Measurements from ENCODE around the gene GAPVD1. TPM values are rescaled to one million over a fixed set of nuclear protein-coding genes. Genes with fewer than 3 reads are reported as not detected.
A peak's percentile ranks its signal among the peaks of the same experiment; 100 is the strongest.

GAPVD1 gene
- total RNA-seq, 1 experiment from 2014 or later, result 53.1 TPM

GRCh38 chr9:125407432-125407973 is 145.9 kb downstream of the GAPVD1 start:
- no TSS peak for BruUV-seq (replicated peaks)
- Histone ChIP-seq H3K4me1 (ENCODE audit: control insufficient read depth in 1 of 2, insufficient read depth in 2 of 2, low read length in 2 of 2) (peaks cover 17 to 54% of the 10 kb centered on the region in 2 experiments), H3K79me2 (ENCODE audit: insufficient read depth, low read length) (no peaks in the 10 kb centered on the region; the same call in 1 of the 2 replicates), H3K4me3 (replicated peaks in 1 of 2; ENCODE audit: low read depth in 1 of 2, low read length in 2 of 2) (peak overlapping the region; percentile 79 to 81), H3K36me3 (ENCODE audit: control insufficient read depth in 1 of 2, insufficient read depth in 2 of 2, low read length in 2 of 2) (no peaks in the 10 kb centered on the region), H3K9ac (ENCODE audit: low read length) (peak overlapping the region; percentile 83), H3K27me3 (ENCODE audit: insufficient read depth, low read length) (no peaks in the 10 kb centered on the region), H3K4me2 (ENCODE audit: low read length) (peak overlapping the region; percentile 92), H4K20me1 (ENCODE audit: insufficient read depth) (no peaks in the 10 kb centered on the region), H3K9me3 (ENCODE audit: control insufficient read depth in 1 of 2, insufficient read depth in 1 of 2, low read depth in 1 of 2, low read length in 2 of 2) (no peaks in the 10 kb centered on the region), H2AFZ (ENCODE audit: low read depth, low read length, poor library complexity, severe bottlenecking) (no peak overlapping the region), H3K27ac (ENCODE audit: low read depth, low read length) (peak overlapping the region; percentile 82; the same call in 1 of the 2 replicates), H3K9me2 (ENCODE audit: insufficient read depth) (no peaks in the 10 kb centered on the region)
- TF ChIP-seq SP1 (IDR thresholded peaks at IDR 0.05; ENCODE audit: low read depth) (no peak), RAD21 (IDR thresholded peaks at IDR 0.05; ENCODE audit: low read depth) (no peak), CEBPB (IDR thresholded peaks at IDR 0.05; ENCODE audit: low read depth) (no peak), EZH2phosphoT487 (IDR thresholded peaks at IDR 0.05; ENCODE audit: borderline replicate concordance) (no peak), SRF (IDR thresholded peaks at IDR 0.05; ENCODE audit: low read depth) (no peak), YY1 (IDR thresholded peaks at IDR 0.05; ENCODE audit: extremely low read depth, insufficient replicate concordance, low read depth, low read length) (no peak)
- ChIA-PET RAD21 (ENCODE audit: low non-redundant PET in 1 of 2, low total read pairs in 2 of 2, uncharacterized antibody in 2 of 2, unreplicated experiment in 2 of 2) (interaction anchor here (0.6 to 1.0 kb wide), 3 partner anchors 467 to 1084 kb away, joined by 3 to 5 read pairs (median 3); no protein-coding TSS in a partner anchor), CTCF (interaction anchor here (0.6 to 3.3 kb wide), 14 partner anchors 8 to 1091 kb away, joined by 3 to 25 read pairs (median 4); no protein-coding TSS in a partner anchor), POLR2A (interaction anchor here (1.3 to 1.4 kb wide), 2 partner anchors 8 to 166 kb away, joined by 4 to 5 read pairs; partner anchors contain the start of gene HSPA5)
- intact Hi-C loops (cut with micrococcal nuclease), result loop anchor here (5.0 kb wide), 2 partner anchors 340 to 895 kb away; partner anchors contain the start of gene PBX3
- DNase-seq (ENCODE audit: low read depth, low spot score), result no peak
- ATAC-seq, result no peak
